Activated CD8-positive, alpha-beta memory T cell treated with anti-CD3 and anti-CD28 coated beads, Interleukin-2, amount 50 U/mL, for 1 hour (primary cell): ENCODE results near the gene LCE2B.

Source experiments
- DNase-seq: peaks from one replicate; pipeline ENCODE4 v3.0.0-alpha.2; 2020; ENCODE audit errors: extremely low read depth

Gene LCE2B

GRCh38 chr1:152735648-152736047 lies 49.7 kb downstream of the LCE2B start:
- no peak for DNase-seq
